Cardiac muscle cell (in vitro differentiated cells and primary cell): ENCODE measurements around the gene PTPRD. TPM values are rescaled to one million over a fixed set of nuclear protein-coding genes. Genes with fewer than 3 reads are reported as not detected.

ENCODE experiments used
- DNase-seq, 2 donors: peaks; one replicate each; pipeline versions ENCODE4 v3.0.0 to v3.0.0-alpha.2; 2010 to 2017; ENCODE audit warnings: low read depth in 1 of 2, low spot score in 1 of 2
- H3K27ac ChIP-seq: fragments of 200-600 bp; sonication (generic); 2 replicates; pipeline ENCODE4 v1.5.1; 2016
- H3K27me3 ChIP-seq: fragments of 200-600 bp; sonication (generic); 2 replicates; pipeline ENCODE4 v1.6.0; 2016; ENCODE audit warnings: control low read depth
- H3K36me3 ChIP-seq: fragments of 200-600 bp; sonication (generic); 2 replicates; pipeline ENCODE4 v1.5.1; 2016; ENCODE audit warnings: control low read depth
- H3K4me1 ChIP-seq: fragments of 200-600 bp; sonication (generic); 2 replicates; pipeline ENCODE4 v1.8.1; 2017; ENCODE audit warnings: low read depth, mild to moderate bottlenecking, mixed run types
- H3K4me3 ChIP-seq: fragments of 200-600 bp; sonication (generic); 2 replicates; pipeline ENCODE4 v1.5.1; 2016; ENCODE audit warnings: mild to moderate bottlenecking
- H3K9me3 ChIP-seq: fragments of 200-600 bp; sonication (generic); 2 replicates; pipeline ENCODE4 v1.5.1; 2017; ENCODE audit warnings: low read depth, mild to moderate bottlenecking, control low read depth
- polyA plus RNA-seq: library from polyadenylated mRNA; unstranded; fragments of >200 nt; fragmentation: Nextera tagmentation; extraction: Ambion mirVana; gene quantifications from 2 replicates; pipeline ENCODE4 v1.2.1, GENCODE V29; 2016
- total RNA-seq: library from RNA; depleted of rRNA; stranded (reverse); fragments of >200 nt; gene quantifications from 2 replicates; pipeline ENCODE4 v1.2.3, GENCODE V29; 2016
- TF ChIP-seq, protein P1 (sequence below): IDR thresholded peaks from 2 replicates; pipeline ENCODE4 v1.5.1; 2012; ENCODE audit warnings: low read depth, mild to moderate bottlenecking, low read length

PTPRD gene
- total and polyA plus RNA-seq, 2 experiments from 2014 or later, result 37.0 to 287 TPM

DNA sequence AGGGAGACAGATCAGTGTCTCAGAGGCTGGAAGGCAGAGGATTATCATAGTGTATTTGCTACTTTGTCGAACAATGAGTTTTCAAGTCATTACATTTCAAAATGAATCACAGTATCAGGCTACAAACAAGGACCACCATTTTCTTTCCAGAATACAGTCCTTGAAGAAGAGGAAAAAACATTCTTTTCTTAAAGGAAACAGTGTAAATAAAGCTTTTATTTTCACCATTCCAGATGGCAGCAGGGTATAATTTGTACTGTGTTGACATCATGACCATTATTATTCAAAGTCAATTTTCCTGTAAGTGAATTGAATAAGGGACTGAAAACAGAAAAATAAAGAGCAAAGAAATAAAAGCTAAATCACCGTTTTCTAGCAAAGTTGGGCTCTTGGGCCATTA, 2076.0 kb downstream of the PTPRD start:
- TF ChIP-seq, protein P1, sequence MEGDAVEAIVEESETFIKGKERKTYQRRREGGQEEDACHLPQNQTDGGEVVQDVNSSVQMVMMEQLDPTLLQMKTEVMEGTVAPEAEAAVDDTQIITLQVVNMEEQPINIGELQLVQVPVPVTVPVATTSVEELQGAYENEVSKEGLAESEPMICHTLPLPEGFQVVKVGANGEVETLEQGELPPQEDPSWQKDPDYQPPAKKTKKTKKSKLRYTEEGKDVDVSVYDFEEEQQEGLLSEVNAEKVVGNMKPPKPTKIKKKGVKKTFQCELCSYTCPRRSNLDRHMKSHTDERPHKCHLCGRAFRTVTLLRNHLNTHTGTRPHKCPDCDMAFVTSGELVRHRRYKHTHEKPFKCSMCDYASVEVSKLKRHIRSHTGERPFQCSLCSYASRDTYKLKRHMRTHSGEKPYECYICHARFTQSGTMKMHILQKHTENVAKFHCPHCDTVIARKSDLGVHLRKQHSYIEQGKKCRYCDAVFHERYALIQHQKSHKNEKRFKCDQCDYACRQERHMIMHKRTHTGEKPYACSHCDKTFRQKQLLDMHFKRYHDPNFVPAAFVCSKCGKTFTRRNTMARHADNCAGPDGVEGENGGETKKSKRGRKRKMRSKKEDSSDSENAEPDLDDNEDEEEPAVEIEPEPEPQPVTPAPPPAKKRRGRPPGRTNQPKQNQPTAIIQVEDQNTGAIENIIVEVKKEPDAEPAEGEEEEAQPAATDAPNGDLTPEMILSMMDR, result no peak
- no peak for DNase-seq

DNA sequence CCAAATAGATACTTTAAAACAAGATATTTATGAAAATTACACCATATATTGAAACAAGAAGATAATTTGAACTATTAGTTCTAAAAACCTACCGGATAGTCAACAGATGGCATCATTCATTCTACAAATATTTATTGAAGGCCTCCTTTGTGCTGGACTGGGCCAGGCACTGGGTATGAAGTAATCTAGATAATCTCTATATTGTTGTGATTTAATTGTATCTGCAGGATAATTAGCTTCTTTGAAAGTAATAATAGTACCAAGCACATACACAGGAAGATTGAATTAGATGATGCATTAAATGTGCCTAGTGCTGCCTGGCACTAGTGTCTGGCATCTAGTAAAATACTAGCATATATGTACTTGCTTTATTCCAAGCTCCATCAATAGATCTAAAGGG, 2078.0 kb downstream of the PTPRD start:
- no peaks in the 10 kb centered on the region for H3K27me3 ChIP-seq
- no peak overlapping the region for H3K4me3 ChIP-seq
- TF ChIP-seq, protein P1, result no peak
- H3K36me3 ChIP-seq, result no peaks in the 10 kb centered on the region
- no peaks in the 10 kb centered on the region for H3K4me1 ChIP-seq
- DNase-seq, result no peak
- no peaks in the 10 kb centered on the region for H3K9me3 ChIP-seq
- H3K27ac ChIP-seq, result no peak overlapping the region

More for the DNA sequence above, 2076.0 kb downstream of the PTPRD start:
- Histone ChIP-seq H3K4me1 (no peaks in the 10 kb centered on the region), H3K27me3 (no peaks in the 10 kb centered on the region), H3K36me3 (no peaks in the 10 kb centered on the region), H3K4me3 (no peak overlapping the region), H3K27ac (no peak overlapping the region), H3K9me3 (no peaks in the 10 kb centered on the region)

- H3K4me3 ChIP-seq, result no peak overlapping the region
- no peaks in the 10 kb centered on the region for H3K36me3 ChIP-seq
- H3K9me3 ChIP-seq, result no peaks in the 10 kb centered on the region
- TF ChIP-seq, protein P1, result no peak
- H3K27ac ChIP-seq, result no peak overlapping the region
- no peaks in the 10 kb centered on the region for H3K27me3 ChIP-seq
- no peak for DNase-seq
- no peaks in the 10 kb centered on the region for H3K4me1 ChIP-seq
These were observed 2079.1 kb downstream of the PTPRD start for GRCh38 chr9:8533681-8534080.

- no peaks in the 10 kb centered on the region for H3K9me3 ChIP-seq
- no peaks in the 10 kb centered on the region for H3K4me1 ChIP-seq
- DNase-seq, result no peak
- TF ChIP-seq, protein P1, result no peak
- no peaks in the 10 kb centered on the region for H3K36me3 ChIP-seq
- no peak overlapping the region for H3K27ac ChIP-seq
- H3K27me3 ChIP-seq, result no peaks in the 10 kb centered on the region
- no peak overlapping the region for H3K4me3 ChIP-seq
These were observed 2080.9 kb downstream of the PTPRD start for GRCh38 chr9:8531826-8532415.

DNA sequence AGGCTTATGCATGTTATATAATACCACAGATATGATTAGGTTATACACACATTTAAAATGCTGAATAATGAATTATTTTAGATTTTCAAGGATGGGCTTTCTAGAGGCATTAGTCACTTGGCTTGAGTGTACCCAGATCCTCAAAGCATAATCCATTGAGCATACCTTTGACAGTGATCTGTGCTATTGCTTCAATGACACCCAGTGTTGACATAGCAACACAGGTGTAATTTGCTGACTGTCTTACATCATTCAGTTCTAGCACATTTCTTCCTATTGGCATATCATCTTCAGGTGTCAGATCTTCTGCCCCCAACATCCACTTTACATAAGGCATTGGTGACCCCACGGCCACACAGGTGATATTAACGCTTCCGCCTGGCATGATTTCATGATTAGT, 2091.7 kb downstream of the PTPRD start:
- Histone ChIP-seq H3K4me3 (no peak overlapping the region), H3K9me3 (no peaks in the 10 kb centered on the region), H3K4me1 (no peaks in the 10 kb centered on the region), H3K36me3 (peaks cover 4% of the 10 kb centered on the region), H3K27me3 (no peaks in the 10 kb centered on the region), H3K27ac (no peak overlapping the region)
- TF ChIP-seq, protein P1, result no peak
- no peak for DNase-seq
